ENCODE measurements around the gene RGMB.

The RGMB gene

DNA sequence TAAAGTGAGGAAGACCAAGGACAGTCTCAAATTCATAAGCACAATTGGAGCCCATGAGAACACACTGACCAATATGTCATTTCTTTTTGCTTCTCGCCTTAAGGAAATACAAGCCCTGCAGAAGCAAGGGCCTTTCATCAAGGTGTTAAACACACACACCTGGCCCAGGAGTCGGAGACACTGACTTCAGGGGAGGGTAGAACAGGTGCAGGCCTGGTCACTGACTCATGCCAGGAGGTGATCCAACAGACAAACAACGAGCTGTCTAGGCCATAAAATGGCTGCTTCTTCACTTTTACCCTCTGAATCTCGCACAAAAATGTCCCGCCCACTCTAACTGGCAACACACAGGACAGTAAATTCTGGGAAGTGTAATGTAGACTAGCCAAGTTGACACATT, 62.7 kb downstream of the RGMB start:
- no peak for DNase-seq

DNA sequence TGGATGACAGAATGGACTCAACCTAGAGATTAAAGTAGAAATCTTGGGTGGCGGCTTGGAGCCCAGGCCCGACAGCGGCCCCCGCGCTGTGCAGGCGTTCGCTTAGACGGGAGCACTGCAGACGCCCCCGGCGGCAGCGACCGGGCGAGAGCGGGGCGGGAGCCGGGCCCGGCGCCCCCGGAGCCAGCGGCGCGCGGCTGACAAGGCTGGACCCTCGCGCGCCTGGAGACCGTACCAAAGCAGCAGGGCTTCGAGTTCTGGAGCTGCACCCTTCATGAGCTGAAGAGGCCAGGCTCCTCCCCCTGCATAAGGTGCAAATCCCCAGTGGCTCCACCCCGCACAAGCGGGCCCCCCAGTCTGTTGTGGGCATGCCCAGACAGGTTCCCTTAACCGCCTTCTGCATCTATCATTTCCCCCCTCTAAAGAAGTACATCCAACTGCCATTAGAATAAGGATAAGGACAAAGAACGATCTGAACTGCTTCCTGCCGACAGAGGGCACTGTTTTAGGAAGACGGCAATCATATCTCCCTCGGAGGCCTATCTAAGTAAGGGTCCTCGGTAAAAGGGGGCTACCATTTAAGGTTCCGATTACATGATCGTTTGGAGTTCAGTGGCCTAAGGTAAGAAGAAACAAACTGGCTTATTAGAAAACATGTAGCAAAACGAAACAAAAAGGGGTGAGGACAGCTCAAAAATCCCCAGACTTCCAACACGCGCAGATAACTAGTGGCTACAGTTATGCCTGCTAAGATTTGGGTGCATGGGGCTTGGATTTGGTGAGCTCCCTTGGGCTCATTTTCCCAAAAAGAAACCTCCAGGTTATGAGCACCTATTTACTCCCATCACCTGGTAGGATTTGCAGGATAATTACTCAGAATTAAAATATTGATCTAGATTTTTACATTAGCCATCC, 66.3 kb downstream of the RGMB start:
- no peak for DNase-seq

DNA sequence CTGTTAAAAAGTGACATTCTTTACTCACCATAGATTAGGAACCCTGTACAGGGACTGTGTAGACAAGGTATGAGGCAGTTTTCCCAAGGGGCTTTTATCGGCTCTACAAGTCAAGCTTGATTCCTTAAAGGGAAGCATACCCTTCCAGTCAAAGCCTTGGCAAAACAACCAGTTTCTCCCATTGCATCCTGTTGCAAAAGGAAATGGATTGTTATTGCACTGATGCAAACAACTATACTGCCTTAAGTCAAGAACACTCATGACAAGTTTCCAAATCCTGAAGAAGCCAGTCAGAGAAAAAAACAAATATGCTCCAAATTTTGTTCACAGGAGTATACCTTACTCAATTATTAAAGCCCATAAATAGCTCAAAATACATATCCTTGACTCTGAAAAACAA, 67.5 kb downstream of the RGMB start:
- DNase-seq = no peak

DNA sequence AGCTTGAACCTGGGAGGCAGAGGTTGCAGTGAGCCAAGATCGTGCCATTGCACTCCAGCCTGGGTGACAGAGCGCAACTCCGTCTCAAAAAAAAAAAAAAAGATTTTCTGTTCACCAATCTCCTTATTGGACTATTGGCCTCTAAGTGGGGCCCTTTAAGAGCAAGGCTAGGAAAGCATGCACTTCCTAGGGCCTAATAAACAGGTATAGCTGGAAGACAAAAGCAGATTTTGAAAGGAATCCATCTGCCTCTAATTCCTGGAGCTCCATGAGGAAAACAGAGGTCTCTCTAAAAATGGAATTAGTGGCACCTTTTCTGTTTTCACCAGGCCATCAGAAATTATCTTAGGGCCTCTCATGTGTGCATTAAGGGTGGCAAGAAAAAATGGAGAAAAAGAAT, 70.0 kb downstream of the RGMB start:
- DNase-seq = no peak

DNA sequence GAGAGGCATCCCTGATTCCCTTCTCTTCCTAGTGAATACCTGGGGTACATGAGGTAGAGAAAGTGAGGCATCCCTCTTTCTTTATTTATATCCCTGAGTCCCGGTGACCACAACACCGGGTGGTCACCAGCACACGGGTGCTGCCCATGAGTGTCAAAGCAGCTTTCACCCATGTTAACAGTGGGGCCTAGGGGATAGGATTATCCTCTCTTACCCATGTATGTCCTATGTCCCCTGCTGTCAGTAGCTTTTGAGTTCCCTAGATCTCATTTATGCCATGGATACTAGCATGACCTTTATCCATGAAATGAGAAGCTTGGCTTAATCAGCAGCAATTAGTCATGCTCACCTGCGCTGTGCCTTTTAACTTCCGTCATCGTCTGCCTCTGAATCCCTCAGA, 71.4 kb downstream of the RGMB start:
- DNase-seq = no peak

DNA sequence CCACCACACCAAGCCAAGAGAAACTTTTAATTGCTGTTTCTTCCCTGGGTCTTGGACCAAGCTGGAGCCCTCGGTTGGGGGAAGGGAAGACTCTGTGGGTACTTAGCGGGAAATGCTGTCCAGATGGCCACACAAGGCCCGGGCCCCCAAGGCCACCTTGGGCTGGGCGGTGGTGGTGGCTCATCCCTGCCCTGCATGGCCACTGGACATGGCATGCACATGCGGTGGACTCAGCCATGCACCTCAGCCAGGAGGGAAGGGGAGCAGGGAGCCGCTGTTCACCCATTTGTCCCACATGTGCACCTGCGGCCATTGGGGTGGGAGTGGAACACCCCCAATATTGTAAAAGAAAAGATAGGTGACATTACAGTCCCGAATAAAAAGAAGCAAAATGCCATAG, 72.4 kb downstream of the RGMB start:
- DNase-seq = no peak

Data from NCI-H1694 (cell line).